Tibial nerve (tissue), 4 donors: ENCODE data around the gene MCUB. TPM values are rescaled to one million over a fixed set of nuclear protein-coding genes. Genes with fewer than 3 reads are reported as not detected.

Experiments
- DNase-seq, 2 donors: peaks; one replicate each; pipeline ENCODE4 v3.0.0-alpha.2; 2019; ENCODE audit warnings: low spot score in 2 of 2
- H3K27ac ChIP-seq, 4 donors: fragments of 200-600 bp; sonication (generic) in 3 of 4; one replicate each; pipeline ENCODE4 v1.5.1; 2017 to 2019; ENCODE audit warnings: mild to moderate bottlenecking in 1 of 4
- H3K27me3 ChIP-seq, 2 donors: fragments of 200-600 bp; sonication (generic) in 1 of 2; one replicate each; pipeline versions ENCODE4 v1.5.1 to v1.6.0; 2017 to 2019
- H3K36me3 ChIP-seq, 3 donors: fragments of 200-600 bp; sonication (generic); one replicate each; pipeline ENCODE4 v1.5.1; 2018 to 2019
- H3K4me1 ChIP-seq, 4 donors: fragments of 200-600 bp; sonication (generic) in 3 of 4; one replicate each; pipeline ENCODE4 v1.5.1; 2017 to 2019
- H3K4me3 ChIP-seq, 4 donors: fragments of 200-600 bp; sonication (generic) in 3 of 4; one replicate each; pipeline ENCODE4 v1.5.1; 2017 to 2019; ENCODE audit warnings: mild to moderate bottlenecking in 1 of 4, moderate library complexity in 1 of 4
- H3K9me3 ChIP-seq, 4 donors: fragments of 200-600 bp; sonication (generic) in 3 of 4; one replicate each; pipeline ENCODE4 v1.5.1; 2017 to 2019
- EP300 ChIP-seq, 2 donors: sonication (generic); formaldehyde crosslinking; IDR thresholded peaks; one replicate each; pipeline ENCODE4 v1.6.1; 2017; ENCODE audit warnings: antibody characterized with exemption in 2 of 2, mild to moderate bottlenecking in 1 of 2
- POLR2A ChIP-seq, 2 donors: fragments of 450-650 bp; IDR thresholded peaks; one replicate each; pipeline ENCODE4 v1.6.1; 2017; ENCODE audit warnings: antibody characterized with exemption in 2 of 2, mild to moderate bottlenecking in 2 of 2, moderate library complexity in 2 of 2
- WGBS, 2 donors: methylation state at CpG; one replicate each; pipeline ENCODE4 v1.1.5; 2018; 5-methylcytosine and 5-hydroxymethylcytosine counted together
- total RNA-seq, 4 donors: library from RNA; depleted of rRNA; stranded (reverse); fragments of >200 nt; gene quantifications; one replicate each; pipeline ENCODE4 v1.1.0, GENCODE V29; 2016
- TF ChIP-seq, protein P1 (sequence below), 5 experiments: fragments of 200-600 bp in 3 of 5; fragments of 450-650 bp in 2 of 5; sonication (generic) in 3 of 5; IDR thresholded peaks; one replicate each; pipeline ENCODE4 v1.5.1; 2016 to 2019; ENCODE audit warnings: antibody characterized with exemption in 5 of 5, mild to moderate bottlenecking in 3 of 5, moderate library complexity in 2 of 5

Gene MCUB
- total RNA-seq, 4 donors from 2014 or later, result 15.5 to 57.3 (median 24.4) TPM

DNA sequence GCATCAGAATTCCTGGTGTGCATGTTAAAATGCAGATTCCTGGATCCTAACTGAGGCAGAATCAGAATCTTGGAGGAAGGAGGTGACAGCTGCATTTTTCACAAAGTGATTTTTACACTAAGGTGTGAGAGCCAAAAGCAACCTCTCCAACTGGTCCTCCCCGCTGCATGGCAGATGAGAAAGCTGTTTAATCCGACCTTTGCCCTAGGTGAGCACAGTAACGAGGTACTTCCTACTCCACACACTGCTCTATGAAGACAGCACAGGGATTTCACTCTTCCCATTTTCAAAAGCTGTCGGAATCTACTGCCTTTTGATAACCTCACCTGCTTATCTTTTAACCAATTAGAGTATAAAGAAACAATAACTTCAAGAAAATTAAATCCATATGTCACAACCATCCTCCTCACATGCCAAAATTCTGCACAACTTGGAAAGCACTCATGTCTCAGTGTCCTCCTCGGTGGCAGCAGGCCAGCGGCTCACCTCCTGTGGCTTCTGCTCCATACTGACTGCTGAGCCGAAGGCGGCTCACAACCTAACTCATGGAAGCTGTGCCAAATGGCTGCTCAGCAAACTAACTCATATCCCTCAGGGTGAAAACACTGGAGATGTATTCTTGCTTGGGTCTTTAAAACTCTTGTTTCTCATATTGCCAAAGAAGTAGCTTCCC is 139.6 kb downstream of the MCUB start:
- Histone ChIP-seq H3K27ac (peak overlapping the region in 1 of 4 donors; percentile 17), H3K27me3 (no peaks in the 10 kb centered on the region), H3K36me3 (peaks cover 0 to 33% (median 0%) of the 10 kb centered on the region in 3 donors), H3K4me1 (peaks cover 0 to 24% (median 5%) of the 10 kb centered on the region in 4 donors), H3K4me3 (no peak overlapping the region), H3K9me3 (no peaks in the 10 kb centered on the region)
- WGBS, 2 donors, result 82 to 87% methylated on average over 8 of the region's 8 CpGs
- DNase-seq, result no peak
- TF ChIP-seq EP300 (IDR thresholded peaks at IDR 0.05) (no peak), POLR2A (IDR thresholded peaks at IDR 0.05) (no peak)
- TF ChIP-seq, protein P1, sequence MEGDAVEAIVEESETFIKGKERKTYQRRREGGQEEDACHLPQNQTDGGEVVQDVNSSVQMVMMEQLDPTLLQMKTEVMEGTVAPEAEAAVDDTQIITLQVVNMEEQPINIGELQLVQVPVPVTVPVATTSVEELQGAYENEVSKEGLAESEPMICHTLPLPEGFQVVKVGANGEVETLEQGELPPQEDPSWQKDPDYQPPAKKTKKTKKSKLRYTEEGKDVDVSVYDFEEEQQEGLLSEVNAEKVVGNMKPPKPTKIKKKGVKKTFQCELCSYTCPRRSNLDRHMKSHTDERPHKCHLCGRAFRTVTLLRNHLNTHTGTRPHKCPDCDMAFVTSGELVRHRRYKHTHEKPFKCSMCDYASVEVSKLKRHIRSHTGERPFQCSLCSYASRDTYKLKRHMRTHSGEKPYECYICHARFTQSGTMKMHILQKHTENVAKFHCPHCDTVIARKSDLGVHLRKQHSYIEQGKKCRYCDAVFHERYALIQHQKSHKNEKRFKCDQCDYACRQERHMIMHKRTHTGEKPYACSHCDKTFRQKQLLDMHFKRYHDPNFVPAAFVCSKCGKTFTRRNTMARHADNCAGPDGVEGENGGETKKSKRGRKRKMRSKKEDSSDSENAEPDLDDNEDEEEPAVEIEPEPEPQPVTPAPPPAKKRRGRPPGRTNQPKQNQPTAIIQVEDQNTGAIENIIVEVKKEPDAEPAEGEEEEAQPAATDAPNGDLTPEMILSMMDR (IDR thresholded peaks at IDR 0.05), result no peak

DNA sequence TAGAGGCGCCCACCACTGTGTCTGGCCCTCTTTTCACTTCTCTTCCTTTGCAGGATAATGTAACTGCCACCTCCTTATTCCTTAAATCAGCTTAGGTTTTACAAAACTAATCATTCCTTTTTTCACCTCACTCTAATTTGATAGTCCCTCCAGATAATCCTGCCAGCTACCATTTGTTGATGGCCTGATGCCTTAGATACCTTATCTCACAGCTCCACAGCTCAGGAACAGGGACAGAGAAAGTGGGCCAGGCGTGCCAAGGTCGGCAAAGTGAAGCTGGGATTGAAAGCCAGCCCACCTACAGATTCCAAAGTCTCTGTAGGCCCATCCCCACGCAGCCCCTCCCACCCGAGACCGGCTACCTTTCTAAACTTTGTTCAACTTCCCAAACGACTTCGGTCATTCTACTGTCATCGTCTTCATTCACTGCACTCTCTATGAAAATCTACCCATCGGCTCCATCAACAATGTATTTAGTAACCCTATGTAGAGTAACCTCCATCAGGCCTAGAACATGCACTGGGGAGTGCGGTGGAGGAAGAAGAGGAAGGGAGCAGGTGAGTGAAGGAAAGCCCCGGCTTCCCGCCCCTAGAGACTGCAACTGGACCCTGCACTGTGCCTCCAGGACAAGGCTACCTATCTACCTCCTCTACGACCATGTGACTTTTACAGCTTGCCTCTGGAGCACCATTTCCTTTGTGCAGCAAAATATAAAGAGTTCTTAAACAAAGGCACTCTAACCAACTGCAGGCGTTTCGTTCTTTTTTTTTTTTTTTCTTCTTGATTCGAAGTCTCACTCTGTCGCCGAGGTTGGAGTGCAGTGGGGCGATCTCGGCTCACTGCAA is 141.7 kb downstream of the MCUB start:
- H3K27ac ChIP-seq, result peak overlapping the region in 3 of 4 donors; percentile 82 to 90 (median 83)

DNA sequence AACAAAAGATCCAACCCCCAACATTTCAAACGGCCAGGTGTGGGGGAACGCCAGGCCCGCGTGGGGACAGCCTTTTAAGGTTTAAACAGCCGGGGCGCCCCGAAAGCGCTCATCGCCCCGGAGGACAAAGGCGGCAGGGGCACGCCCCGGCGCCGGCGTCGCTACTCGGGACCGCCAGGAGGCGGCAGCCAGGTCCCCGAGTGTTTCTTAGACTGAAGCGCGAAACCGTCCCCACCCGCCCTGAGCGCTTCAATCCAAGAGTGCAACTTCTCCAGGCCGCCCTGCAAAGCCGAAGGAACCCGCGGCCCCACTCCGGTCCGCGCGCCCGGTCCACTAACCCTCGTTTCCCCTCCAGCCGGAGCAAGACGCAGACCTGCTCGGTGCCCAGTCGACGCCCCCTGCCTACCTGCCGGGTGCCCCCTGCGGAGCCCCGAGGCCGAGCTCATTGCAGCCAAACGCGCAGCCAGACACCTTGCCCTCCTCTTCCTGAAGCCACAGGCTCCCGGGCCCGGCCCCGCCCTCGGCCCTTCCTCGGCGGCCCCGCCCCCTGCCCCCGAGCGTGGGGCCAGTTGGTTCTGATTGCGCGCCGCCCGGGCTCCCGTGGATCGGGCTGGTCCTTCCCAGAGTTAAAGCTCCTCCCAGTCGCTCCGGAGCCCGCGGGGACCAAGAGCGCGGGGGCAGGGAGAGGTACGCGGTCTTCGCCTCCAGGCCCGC is 143.1 kb downstream of the MCUB start, which contains the start of gene CASP6:
Gene CASP6, minus strand, starts transcription at position 496 of the 714 bp plus-strand sequence. Its CDS starts 50 bp downstream, at position 446.
- TF ChIP-seq POLR2A (IDR thresholded peaks at IDR 0.05) (peak in 1 of 2 donors; percentile 47), EP300 (IDR thresholded peaks at IDR 0.05) (peak in 1 of 2 donors; percentile 52)
- TF ChIP-seq, protein P1 (IDR thresholded peaks at IDR 0.05), result peak; percentile 58 to 81 (median 70)
- peak within 1 kb of the TSS; percentile 62 to 70 (median 67) for H3K4me3 ChIP-seq
- H3K27me3 ChIP-seq, result no peaks in the 10 kb centered on the region
- H3K36me3 ChIP-seq, result peaks cover 0 to under 1% (median 0%) of the 10 kb centered on the region in 3 donors
- peak within 1 kb of the TSS; percentile 67 to 90 (median 82) for H3K27ac ChIP-seq
- no peaks in the 10 kb centered on the region for H3K9me3 ChIP-seq
- peaks cover 0 to 24% (median 5%) of the 10 kb centered on the region in 4 donors for H3K4me1 ChIP-seq
- WGBS, 2 donors, result 0 to 1% methylated on average over 51 to 56 of the region's 72 CpGs
- peak; percentile 71 to 78 for DNase-seq

More for the DNA sequence above, 141.7 kb downstream of the MCUB start:
- 62 to 63% methylated on average over 21 of the region's 21 CpGs for WGBS, 2 donors
- Histone ChIP-seq H3K4me3 (peak overlapping the region; percentile 62 to 70 (median 67)), H3K9me3 (no peaks in the 10 kb centered on the region), H3K4me1 (peaks cover 0 to 24% (median 5%) of the 10 kb centered on the region in 4 donors), H3K27me3 (no peaks in the 10 kb centered on the region), H3K36me3 (peaks cover 0 to 13% (median 0%) of the 10 kb centered on the region in 3 donors)
- no peak for DNase-seq
- TF ChIP-seq POLR2A (IDR thresholded peaks at IDR 0.05) (no peak), EP300 (IDR thresholded peaks at IDR 0.05) (no peak)
- TF ChIP-seq, protein P1 (IDR thresholded peaks at IDR 0.05), result no peak

DNA sequence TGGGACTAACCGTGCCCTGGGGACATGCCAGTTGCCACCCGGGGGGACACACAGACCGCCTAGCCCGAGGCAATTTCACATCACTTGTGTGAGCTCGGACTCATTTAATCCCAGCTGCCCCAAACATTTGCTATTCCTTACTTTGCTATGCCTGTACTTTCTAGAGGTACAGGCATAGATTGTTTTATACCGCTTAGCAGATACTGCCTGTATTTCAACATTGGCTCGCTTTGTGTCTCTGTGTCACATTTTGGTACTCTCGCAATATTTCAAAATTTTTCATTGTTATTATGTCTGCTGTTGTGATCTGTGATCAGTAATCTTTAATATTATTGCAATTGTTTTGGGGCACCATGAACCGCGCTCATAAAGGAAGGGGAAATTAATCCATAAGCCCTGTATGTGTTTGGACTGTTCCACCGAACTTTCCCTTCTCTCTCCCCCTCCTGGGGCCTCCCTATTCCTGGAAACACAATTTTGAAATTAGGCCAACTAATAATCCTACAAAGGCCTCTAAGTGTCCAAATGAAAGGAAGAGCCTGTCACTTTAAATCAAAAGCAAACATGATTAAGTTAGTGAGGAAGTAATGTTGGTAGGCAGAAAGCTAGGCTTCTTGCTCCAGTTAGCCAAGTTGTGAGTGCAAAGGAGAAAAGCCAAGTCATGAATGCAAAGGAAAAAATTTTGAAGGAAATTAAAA is 143.8 kb downstream of the MCUB start:
- 9 to 10% methylated on average over 11 of the region's 11 CpGs for WGBS, 2 donors
- peaks cover 0 to 4% (median 0%) of the 10 kb centered on the region in 3 donors for H3K36me3 ChIP-seq
- TF ChIP-seq POLR2A (IDR thresholded peaks at IDR 0.05) (no peak), EP300 (IDR thresholded peaks at IDR 0.05) (no peak)
- TF ChIP-seq, protein P1 (IDR thresholded peaks at IDR 0.05), result no peak
- peak overlapping the region; percentile 62 to 70 (median 67) for H3K4me3 ChIP-seq
- H3K4me1 ChIP-seq, result peaks cover 0 to 24% (median 5%) of the 10 kb centered on the region in 4 donors
- H3K27me3 ChIP-seq, result no peaks in the 10 kb centered on the region
- no peak for DNase-seq
- H3K9me3 ChIP-seq, result no peaks in the 10 kb centered on the region
- peak overlapping the region; percentile 43 to 90 (median 82) for H3K27ac ChIP-seq
